ENCODE results near the gene MRFAP1. TPM values are rescaled to one million over a fixed set of nuclear protein-coding genes. Genes with fewer than 3 reads are reported as not detected.

Gene MRFAP1
- total and polyA plus RNA-seq, 2 donors (not counting 1 experiment from before 2014, with no cell fraction given): 54.8 to 113 TPM

DNA sequence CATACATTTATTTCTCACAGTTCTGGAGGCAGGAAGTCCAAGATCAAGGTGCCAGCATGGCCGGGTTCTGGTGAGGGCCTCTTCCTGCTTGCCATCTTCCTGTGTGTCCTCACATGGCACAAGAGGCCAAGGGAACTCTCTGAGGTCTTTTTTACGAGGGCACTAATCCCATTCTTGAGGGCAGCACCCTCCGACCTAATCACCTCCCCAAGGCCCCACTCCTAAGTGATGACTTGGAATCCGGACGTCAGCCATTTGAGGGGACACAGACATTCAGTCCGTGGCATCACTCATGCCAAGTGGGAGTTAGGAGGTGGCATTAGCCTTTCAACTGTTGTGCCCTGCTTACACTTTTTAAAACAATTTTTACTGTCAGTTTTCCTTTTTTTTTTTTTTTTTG lies 38.2 kb upstream of the MRFAP1 start:
- CTCF ChIA-PET: interaction anchor here (0.7 kb wide), 1 partner anchor 466 kb away, joined by 5 read pairs; no protein-coding TSS in a partner anchor
- Histone ChIP-seq H3K9ac (ENCODE audit: low read length) (no peak overlapping the region), H3K27ac (ENCODE audit: low read length in 2 of 2) (no peak overlapping the region), H2AFZ (ENCODE audit: insufficient read depth, low read depth, low read length, poor library complexity, severe bottlenecking) (no peak overlapping the region), H3K36me3 (replicated peaks in 1 of 2; ENCODE audit: control extremely low read depth in 1 of 2, control insufficient read depth in 1 of 2, extremely low read depth in 1 of 2, insufficient read depth in 2 of 2, low read length in 1 of 2) (peaks cover 21 to 83% of the 10 kb centered on the region in 2 experiments), H3K4me1 (ENCODE audit: control insufficient read depth in 2 of 2, insufficient read depth in 2 of 2, low read length in 2 of 2) (no peaks in the 10 kb centered on the region), H3K27me3 (replicated peaks in 1 of 4; ENCODE audit: control extremely low read depth in 1 of 4, control insufficient read depth in 3 of 4, insufficient read depth in 4 of 4, low read length in 3 of 4) (no peaks in the 10 kb centered on the region), H3K4me3 (ENCODE audit: control extremely low read depth in 1 of 5, extremely low read depth in 1 of 5, insufficient read depth in 1 of 5, low read depth in 2 of 5, low read length in 4 of 5) (no peak overlapping the region), H3K9me3 (ENCODE audit: control extremely low read depth in 1 of 3, control insufficient read depth in 2 of 3, insufficient read depth in 1 of 3, low read length in 2 of 3) (peaks cover 0 to 38% (median 6%) of the 10 kb centered on the region in 3 donors), H4K20me1 (ENCODE audit: control insufficient read depth, insufficient read depth, low read length, poor library complexity, severe bottlenecking) (no peaks in the 10 kb centered on the region), H3K79me2 (ENCODE audit: control insufficient read depth, insufficient read depth, low read length) (no peaks in the 10 kb centered on the region), H3K4me2 (replicated peaks; ENCODE audit: low read depth, low read length, poor library complexity, severe bottlenecking) (no peak overlapping the region)
- POLR2A ChIA-PET: no interaction called here
- Mint-ChIP-seq H3K27ac (no peak overlapping the region), H3K4me1 (no peaks in the 10 kb centered on the region), H3K4me3 (no peak overlapping the region), H3K9me3 (ENCODE audit: insufficient read depth) (no peaks in the 10 kb centered on the region), H3K27me3 (no peaks in the 10 kb centered on the region)
- WGBS (ENCODE audit: insufficient coverage): 100% methylated on average over 1 of the region's 6 CpGs
- TF ChIP-seq, protein P1, sequence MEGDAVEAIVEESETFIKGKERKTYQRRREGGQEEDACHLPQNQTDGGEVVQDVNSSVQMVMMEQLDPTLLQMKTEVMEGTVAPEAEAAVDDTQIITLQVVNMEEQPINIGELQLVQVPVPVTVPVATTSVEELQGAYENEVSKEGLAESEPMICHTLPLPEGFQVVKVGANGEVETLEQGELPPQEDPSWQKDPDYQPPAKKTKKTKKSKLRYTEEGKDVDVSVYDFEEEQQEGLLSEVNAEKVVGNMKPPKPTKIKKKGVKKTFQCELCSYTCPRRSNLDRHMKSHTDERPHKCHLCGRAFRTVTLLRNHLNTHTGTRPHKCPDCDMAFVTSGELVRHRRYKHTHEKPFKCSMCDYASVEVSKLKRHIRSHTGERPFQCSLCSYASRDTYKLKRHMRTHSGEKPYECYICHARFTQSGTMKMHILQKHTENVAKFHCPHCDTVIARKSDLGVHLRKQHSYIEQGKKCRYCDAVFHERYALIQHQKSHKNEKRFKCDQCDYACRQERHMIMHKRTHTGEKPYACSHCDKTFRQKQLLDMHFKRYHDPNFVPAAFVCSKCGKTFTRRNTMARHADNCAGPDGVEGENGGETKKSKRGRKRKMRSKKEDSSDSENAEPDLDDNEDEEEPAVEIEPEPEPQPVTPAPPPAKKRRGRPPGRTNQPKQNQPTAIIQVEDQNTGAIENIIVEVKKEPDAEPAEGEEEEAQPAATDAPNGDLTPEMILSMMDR (IDR thresholded peaks at IDR 0.05): no peak
- no peak for TF ChIP-seq EZH2 (IDR thresholded peaks at IDR 0.05; ENCODE audit: borderline replicate concordance, insufficient read depth, low read depth, low read length, poor library complexity, severe bottlenecking)
- ATAC-seq (ENCODE audit: low read depth) (no peak), DNase-seq (no peak)
- intact Hi-C loops (cut with micrococcal nuclease): no loop called here

DNA sequence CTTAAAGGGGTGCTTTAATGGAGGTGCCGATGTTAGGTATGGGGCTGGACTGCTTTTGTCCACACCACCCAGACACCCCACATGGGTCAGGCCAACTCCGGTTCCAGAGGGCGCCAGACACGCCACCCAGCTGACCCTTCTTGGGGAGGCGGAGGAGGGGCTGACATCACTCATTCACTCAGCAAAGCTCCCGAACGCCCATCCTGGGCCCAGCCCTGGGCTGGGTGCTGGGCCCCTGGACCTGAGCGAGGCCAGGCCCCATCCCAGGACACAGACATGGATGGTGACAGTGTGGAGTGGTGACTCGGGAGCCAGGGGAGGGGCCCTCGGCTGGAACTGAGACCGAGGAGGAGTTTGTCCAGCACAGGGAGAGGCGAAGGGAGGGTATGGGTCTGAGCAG lies 37.4 kb upstream of the MRFAP1 start:
- no peak overlapping the region for H3K4me3 Mint-ChIP-seq
- no peak overlapping the region for H3K27ac Mint-ChIP-seq
- H3K27me3 Mint-ChIP-seq: no peaks in the 10 kb centered on the region
- no peaks in the 10 kb centered on the region for H3K9me3 Mint-ChIP-seq (ENCODE audit: insufficient read depth)
- DNase-seq (no peak), ATAC-seq (ENCODE audit: low read depth) (no peak)
- Histone ChIP-seq H3K9ac (ENCODE audit: low read length) (no peak overlapping the region), H3K9me3 (ENCODE audit: control extremely low read depth in 1 of 3, control insufficient read depth in 2 of 3, insufficient read depth in 1 of 3, low read length in 2 of 3) (peaks cover 0 to 38% (median 6%) of the 10 kb centered on the region in 3 donors), H2AFZ (ENCODE audit: insufficient read depth, low read depth, low read length, poor library complexity, severe bottlenecking) (no peak overlapping the region), H3K36me3 (replicated peaks in 1 of 2; ENCODE audit: control extremely low read depth in 1 of 2, control insufficient read depth in 1 of 2, extremely low read depth in 1 of 2, insufficient read depth in 2 of 2, low read length in 1 of 2) (peaks cover 22 to 82% of the 10 kb centered on the region in 2 experiments), H3K4me1 (ENCODE audit: control insufficient read depth in 2 of 2, insufficient read depth in 2 of 2, low read length in 2 of 2) (no peaks in the 10 kb centered on the region), H3K4me3 (ENCODE audit: control extremely low read depth in 1 of 5, extremely low read depth in 1 of 5, insufficient read depth in 1 of 5, low read depth in 2 of 5, low read length in 4 of 5) (no peak overlapping the region), H3K79me2 (ENCODE audit: control insufficient read depth, insufficient read depth, low read length) (no peaks in the 10 kb centered on the region), H3K4me2 (replicated peaks; ENCODE audit: low read depth, low read length, poor library complexity, severe bottlenecking) (no peak overlapping the region), H4K20me1 (ENCODE audit: control insufficient read depth, insufficient read depth, low read length, poor library complexity, severe bottlenecking) (no peaks in the 10 kb centered on the region), H3K27ac (ENCODE audit: low read length in 2 of 2) (no peak overlapping the region), H3K27me3 (replicated peaks in 1 of 4; ENCODE audit: control extremely low read depth in 1 of 4, control insufficient read depth in 3 of 4, insufficient read depth in 4 of 4, low read length in 3 of 4) (no peaks in the 10 kb centered on the region)
- ChIA-PET POLR2A (no interaction called here), CTCF (interaction anchor here (0.7 kb wide), 1 partner anchor 466 kb away, joined by 5 read pairs; no protein-coding TSS in a partner anchor)
- WGBS (ENCODE audit: insufficient coverage): 97% methylated on average over 7 of the region's 12 CpGs
- TF ChIP-seq, protein P1 (IDR thresholded peaks at IDR 0.05): no peak
- TF ChIP-seq EZH2 (IDR thresholded peaks at IDR 0.05; ENCODE audit: borderline replicate concordance, insufficient read depth, low read depth, low read length, poor library complexity, severe bottlenecking): no peak
- intact Hi-C loops (cut with micrococcal nuclease): no loop called here
- peaks cover 2% of the 10 kb centered on the region for H3K4me1 Mint-ChIP-seq

Measured in B cell (primary cell).